HG02943 (cell line): ENCODE measurements around the gene SPINK9.

Experiments
- ATAC-seq: cut with Tn5 transposase; IDR thresholded peaks from one replicate; pipeline ENCODE4 v1.9.1; 2021; ENCODE audit warnings: mild to moderate bottlenecking, low read depth, moderate library complexity; ENCODE audit not compliant: unreplicated experiment

Gene SPINK9

GRCh38 chr5:148364343-148364742 is 29.0 kb downstream of the SPINK9 start:
- ATAC-seq = no peak

- ATAC-seq = no peak
These were observed 32.9 kb downstream of the SPINK9 start for GRCh38 chr5:148368299-148368698.

GRCh38 chr5:148372166-148372725 is 36.9 kb downstream of the SPINK9 start:
- ATAC-seq = no peak

GRCh38 chr5:148372893-148373292 is 37.5 kb downstream of the SPINK9 start:
- ATAC-seq = no peak

- ATAC-seq = peak; percentile 91
These were observed 39.5 kb downstream of the SPINK9 start for GRCh38 chr5:148374690-148375360.

- no peak for ATAC-seq
These were observed 40.8 kb downstream of the SPINK9 start for GRCh38 chr5:148376198-148376597.

- no peak for ATAC-seq
These were observed 43.3 kb downstream of the SPINK9 start for GRCh38 chr5:148378670-148379069.

GRCh38 chr5:148379340-148379739 is 44.0 kb downstream of the SPINK9 start:
- no peak for ATAC-seq

GRCh38 chr5:148381906-148382305 is 46.5 kb downstream of the SPINK9 start:
- ATAC-seq = no peak

GRCh38 chr5:148382961-148383360 is 47.6 kb downstream of the SPINK9 start:
- ATAC-seq = no peak

- ATAC-seq = peak; percentile 100
These were observed 48.4 kb downstream of the SPINK9 start, which contains the start of gene FBXO38 for GRCh38 chr5:148383564-148384379. FBXO38 (plus strand) TSS chr5:148383958; CDS start chr5:148394777, 10,819 bp downstream.

GRCh38 chr5:148384380-148384737 is 49.0 kb downstream of the SPINK9 start:
- ATAC-seq = peak; percentile 5

GRCh38 chr5:148385094-148385493 is 49.7 kb downstream of the SPINK9 start:
- ATAC-seq = no peak

- no peak for ATAC-seq
These were observed 50.7 kb downstream of the SPINK9 start for GRCh38 chr5:148386041-148386440.

- no peak for ATAC-seq
These were observed 52.0 kb downstream of the SPINK9 start for GRCh38 chr5:148387325-148387724.

GRCh38 chr5:148388696-148389095 is 53.3 kb downstream of the SPINK9 start:
- no peak for ATAC-seq
